ENCODE measurements around the gene RPF1.

Gene RPF1

DNA sequence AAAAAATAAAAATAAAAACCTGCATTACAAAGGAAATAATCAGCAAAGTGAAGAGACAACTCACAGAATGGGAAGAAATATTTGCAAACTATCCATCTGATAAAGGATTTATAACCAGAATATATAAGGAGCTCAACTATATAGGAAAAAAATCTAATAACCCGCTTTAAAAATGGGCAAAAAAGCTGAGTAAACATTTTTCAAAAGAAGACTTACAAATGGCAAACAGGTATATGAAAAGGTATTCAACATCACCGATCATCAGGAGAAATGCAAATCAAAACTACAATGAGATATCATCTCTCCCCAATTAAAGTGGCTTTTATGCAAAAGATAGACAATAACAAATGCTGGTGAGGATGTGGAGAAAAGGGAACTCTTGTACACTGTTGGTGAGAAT is 31.1 kb downstream of the RPF1 start:
- Histone ChIP-seq H3K36me3 (ENCODE audit: control insufficient read depth, insufficient read depth, low read length) (no peaks in the 10 kb centered on the region), H3K9ac (ENCODE audit: low read length) (no peak overlapping the region), H3K27ac (ENCODE audit: low read depth, low read length) (no peak overlapping the region), H3K9me3 (ENCODE audit: control insufficient read depth, insufficient read depth, low read depth, low read length) (no peaks in the 10 kb centered on the region; the same call in 1 of the 2 replicates), H3K27me3 (ENCODE audit: control insufficient read depth, insufficient read depth, low read length) (no peaks in the 10 kb centered on the region), H3K4me3 (ENCODE audit: low read depth, low read length) (no peak overlapping the region), H3K4me1 (ENCODE audit: control insufficient read depth, insufficient read depth, low read length) (peaks cover 6% of the 10 kb centered on the region; the same call in 1 of the 2 replicates)

DNA sequence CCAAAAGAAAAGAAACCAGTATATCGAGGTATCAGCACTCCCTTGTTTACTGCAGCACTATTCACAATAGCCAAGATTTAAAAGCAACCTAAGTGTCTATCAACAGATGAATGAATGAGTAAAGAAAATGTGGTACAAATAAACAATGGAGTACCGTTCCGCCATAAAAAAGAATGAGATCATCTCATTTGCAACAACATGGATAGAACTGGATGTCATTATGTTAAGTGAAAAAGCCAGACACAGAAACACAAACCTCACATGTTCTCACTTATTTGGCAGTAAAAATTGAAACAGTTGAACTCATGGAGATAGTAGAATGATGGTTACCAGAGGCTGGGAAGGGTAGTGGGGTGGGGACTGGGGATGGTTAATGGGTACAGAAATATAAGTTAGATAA is 31.6 kb downstream of the RPF1 start:
- Histone ChIP-seq H3K27ac (ENCODE audit: low read depth, low read length) (no peak overlapping the region), H3K27me3 (ENCODE audit: control insufficient read depth, insufficient read depth, low read length) (no peaks in the 10 kb centered on the region), H3K9me3 (ENCODE audit: control insufficient read depth, insufficient read depth, low read depth, low read length) (no peaks in the 10 kb centered on the region; the same call in 1 of the 2 replicates), H3K4me3 (ENCODE audit: low read depth, low read length) (no peak overlapping the region), H3K36me3 (ENCODE audit: control insufficient read depth, insufficient read depth, low read length) (no peaks in the 10 kb centered on the region), H3K4me1 (ENCODE audit: control insufficient read depth, insufficient read depth, low read length) (peaks cover 6% of the 10 kb centered on the region; the same call in 1 of the 2 replicates), H3K9ac (ENCODE audit: low read length) (no peak overlapping the region)

DNA sequence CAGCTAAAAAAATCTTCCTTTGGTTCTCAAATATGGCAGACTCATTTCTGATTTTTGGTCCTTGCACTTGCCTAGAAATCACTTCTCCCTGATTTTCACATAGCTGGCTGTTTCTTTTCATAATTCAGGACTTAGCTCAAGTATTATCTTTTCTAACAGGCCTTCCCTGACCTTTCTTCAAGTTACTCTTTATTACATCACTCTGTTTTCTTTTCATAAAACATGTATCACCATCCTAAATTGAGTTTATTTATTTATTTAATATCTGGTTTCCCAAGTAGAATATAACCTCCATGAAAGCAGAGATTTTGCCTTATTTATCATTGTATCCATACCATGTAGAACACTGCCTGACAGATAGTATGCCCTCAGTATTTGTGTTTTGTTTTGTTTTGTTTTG is 45.5 kb downstream of the RPF1 start:
- H3K36me3 ChIP-seq (ENCODE audit: control insufficient read depth, insufficient read depth, low read length), result no peaks in the 10 kb centered on the region
- no peak overlapping the region for H3K27ac ChIP-seq (ENCODE audit: low read depth, low read length)
- H3K9me3 ChIP-seq (ENCODE audit: control insufficient read depth, insufficient read depth, low read depth, low read length), result no peaks in the 10 kb centered on the region
- no peaks in the 10 kb centered on the region for H3K4me1 ChIP-seq (ENCODE audit: control insufficient read depth, insufficient read depth, low read length)
- H3K4me3 ChIP-seq (ENCODE audit: low read depth, low read length), result no peak overlapping the region
- H3K27me3 ChIP-seq (ENCODE audit: control insufficient read depth, insufficient read depth, low read length), result no peaks in the 10 kb centered on the region
- no peak overlapping the region for H3K9ac ChIP-seq (ENCODE audit: low read length)

DNA sequence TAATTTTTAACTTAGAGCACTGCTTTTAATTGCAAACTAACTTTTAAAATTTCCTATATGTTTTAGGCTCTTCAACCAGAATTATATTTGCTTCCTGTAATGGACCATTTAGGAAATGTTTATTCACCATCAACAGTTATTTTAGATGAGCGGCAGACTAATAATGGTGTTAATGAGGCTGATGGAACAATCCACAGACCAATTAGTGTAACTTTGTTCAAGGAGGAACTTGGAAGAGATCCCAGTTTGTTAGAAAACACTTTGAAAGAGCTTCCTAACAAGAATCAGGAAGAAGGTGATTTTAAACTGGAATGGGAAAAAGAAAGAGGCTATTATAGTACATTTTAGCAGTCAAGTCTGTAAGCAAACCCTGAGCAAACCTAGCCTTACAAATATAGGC is 46.7 kb downstream of the RPF1 start:
- Histone ChIP-seq H3K4me1 (ENCODE audit: control insufficient read depth, insufficient read depth, low read length) (no peaks in the 10 kb centered on the region), H3K27ac (ENCODE audit: low read depth, low read length) (no peak overlapping the region), H3K9me3 (ENCODE audit: control insufficient read depth, insufficient read depth, low read depth, low read length) (no peaks in the 10 kb centered on the region), H3K27me3 (ENCODE audit: control insufficient read depth, insufficient read depth, low read length) (no peaks in the 10 kb centered on the region), H3K9ac (ENCODE audit: low read length) (no peak overlapping the region), H3K36me3 (ENCODE audit: control insufficient read depth, insufficient read depth, low read length) (no peaks in the 10 kb centered on the region), H3K4me3 (ENCODE audit: low read depth, low read length) (no peak overlapping the region)

DNA sequence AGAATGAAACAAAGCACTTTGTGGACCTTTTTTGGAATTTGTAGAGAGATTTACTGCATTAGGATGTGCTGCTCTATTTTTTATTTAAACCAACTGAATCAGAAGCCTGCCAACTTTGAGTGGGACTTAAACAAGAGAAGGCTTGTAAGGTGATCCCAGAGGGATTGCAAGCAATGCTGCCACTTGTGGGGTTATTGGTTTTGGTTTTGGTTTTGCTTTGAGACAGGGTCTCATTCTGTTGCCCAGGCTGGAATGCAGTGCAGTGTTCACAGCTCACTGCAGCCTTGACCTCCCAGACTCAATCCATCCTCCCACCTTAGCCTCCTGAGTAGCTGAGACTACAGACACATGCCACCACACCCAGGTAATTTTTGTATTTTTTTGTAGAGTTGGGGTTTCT is 59.5 kb downstream of the RPF1 start:
- Histone ChIP-seq H3K9me3 (ENCODE audit: control insufficient read depth, insufficient read depth, low read depth, low read length) (no peaks in the 10 kb centered on the region), H3K4me1 (ENCODE audit: control insufficient read depth, insufficient read depth, low read length) (no peaks in the 10 kb centered on the region), H3K4me3 (ENCODE audit: low read depth, low read length) (no peak overlapping the region), H3K27me3 (ENCODE audit: control insufficient read depth, insufficient read depth, low read length) (no peaks in the 10 kb centered on the region), H3K9ac (ENCODE audit: low read length) (no peak overlapping the region), H3K36me3 (ENCODE audit: control insufficient read depth, insufficient read depth, low read length) (no peaks in the 10 kb centered on the region), H3K27ac (ENCODE audit: low read depth, low read length) (no peak overlapping the region)

DNA sequence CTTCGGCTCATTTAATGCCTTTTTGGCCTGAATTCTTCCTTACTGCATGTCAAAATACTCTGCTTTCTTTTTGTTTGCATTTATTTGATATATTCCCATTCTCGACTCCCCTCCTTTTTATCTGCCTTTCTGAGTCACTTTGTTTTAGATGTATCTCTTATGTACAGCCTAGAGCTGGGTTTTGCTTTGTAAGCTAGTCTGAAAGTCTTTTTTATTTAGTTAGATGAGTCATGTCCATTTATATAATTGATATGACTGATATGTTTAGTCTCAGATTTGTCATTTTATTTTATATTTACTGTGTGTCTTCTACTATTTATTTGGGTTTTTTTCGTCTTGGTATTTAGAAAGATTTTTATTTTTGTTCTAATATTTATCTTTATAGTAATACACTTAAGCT is 60.9 kb downstream of the RPF1 start:
- Histone ChIP-seq H3K4me3 (ENCODE audit: low read depth, low read length) (no peak overlapping the region), H3K9me3 (ENCODE audit: control insufficient read depth, insufficient read depth, low read depth, low read length) (no peaks in the 10 kb centered on the region), H3K9ac (ENCODE audit: low read length) (no peak overlapping the region), H3K36me3 (ENCODE audit: control insufficient read depth, insufficient read depth, low read length) (no peaks in the 10 kb centered on the region), H3K4me1 (ENCODE audit: control insufficient read depth, insufficient read depth, low read length) (no peaks in the 10 kb centered on the region), H3K27ac (ENCODE audit: low read depth, low read length) (no peak overlapping the region), H3K27me3 (ENCODE audit: control insufficient read depth, insufficient read depth, low read length) (no peaks in the 10 kb centered on the region)

DNA sequence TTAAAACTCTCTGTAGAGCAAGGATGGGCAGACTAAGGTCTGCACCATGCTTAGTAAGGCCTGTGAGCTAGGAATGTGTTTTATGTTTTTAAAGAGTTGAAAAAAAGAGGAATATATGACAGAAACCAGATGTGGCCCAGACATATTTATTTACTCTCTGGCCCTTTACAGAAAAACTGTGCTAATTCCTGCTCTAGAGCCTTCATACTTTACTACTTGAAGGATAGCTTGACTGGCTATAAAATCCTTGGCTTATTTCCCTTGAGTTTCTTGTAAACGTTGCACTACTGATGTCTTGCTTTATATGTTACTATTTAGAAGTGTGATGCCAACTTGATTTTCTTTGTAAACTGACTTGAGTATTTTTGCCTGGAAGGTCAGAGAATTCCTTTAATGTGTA is 61.7 kb downstream of the RPF1 start:
- H3K27me3 ChIP-seq (ENCODE audit: control insufficient read depth, insufficient read depth, low read length), result no peaks in the 10 kb centered on the region
- no peaks in the 10 kb centered on the region for H3K9me3 ChIP-seq (ENCODE audit: control insufficient read depth, insufficient read depth, low read depth, low read length)
- H3K4me3 ChIP-seq (ENCODE audit: low read depth, low read length), result no peak overlapping the region
- no peaks in the 10 kb centered on the region for H3K4me1 ChIP-seq (ENCODE audit: control insufficient read depth, insufficient read depth, low read length)
- H3K27ac ChIP-seq (ENCODE audit: low read depth, low read length), result no peak overlapping the region
- no peak overlapping the region for H3K9ac ChIP-seq (ENCODE audit: low read length)
- no peaks in the 10 kb centered on the region for H3K36me3 ChIP-seq (ENCODE audit: control insufficient read depth, insufficient read depth, low read length)

DNA sequence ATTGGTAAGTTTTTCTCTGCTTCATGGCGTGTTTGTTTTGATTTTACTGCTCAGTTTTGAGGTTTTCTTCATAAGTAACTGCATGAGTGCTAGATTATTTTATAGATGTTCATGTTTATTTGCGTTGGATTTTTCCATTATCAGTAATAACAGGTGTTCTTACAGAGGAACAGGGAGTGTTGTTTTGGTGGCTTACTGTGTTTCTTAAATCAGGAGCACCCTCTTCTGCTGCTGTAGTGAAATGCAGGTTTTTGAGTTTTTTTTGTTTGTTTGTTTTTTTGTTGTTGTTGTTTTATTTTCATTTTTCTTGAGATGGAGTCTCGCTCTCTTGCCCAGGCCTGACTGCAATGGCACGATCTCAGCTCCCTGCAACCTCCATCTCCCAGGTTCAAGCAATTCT is 62.6 kb downstream of the RPF1 start:
- Histone ChIP-seq H3K4me3 (ENCODE audit: low read depth, low read length) (no peak overlapping the region), H3K27me3 (ENCODE audit: control insufficient read depth, insufficient read depth, low read length) (no peaks in the 10 kb centered on the region), H3K9ac (ENCODE audit: low read length) (no peak overlapping the region), H3K9me3 (ENCODE audit: control insufficient read depth, insufficient read depth, low read depth, low read length) (no peaks in the 10 kb centered on the region), H3K27ac (ENCODE audit: low read depth, low read length) (no peak overlapping the region), H3K36me3 (ENCODE audit: control insufficient read depth, insufficient read depth, low read length) (no peaks in the 10 kb centered on the region), H3K4me1 (ENCODE audit: control insufficient read depth, insufficient read depth, low read length) (no peaks in the 10 kb centered on the region)

Measured in HUES6 (cell line).